ENCODE measurements around the gene TXNDC12.
A peak's percentile ranks its signal among the peaks of the same experiment; 100 is the strongest.

TXNDC12 gene

GRCh38 chr1:52037402-52037814, 17.6 kb downstream of the TXNDC12 start:
- H3K9me2 ChIP-seq (replicated peaks; ENCODE audit: control insufficient read depth, low read length): no peaks in the 10 kb centered on the region
- peaks cover 22% of the 10 kb centered on the region for H3K79me2 ChIP-seq (ENCODE audit: control insufficient read depth, low read length)
- no peaks in the 10 kb centered on the region for H3K27me3 ChIP-seq (ENCODE audit: control insufficient read depth, low read length)
- peaks cover 14% of the 10 kb centered on the region for H3F3A ChIP-seq (ENCODE audit: control insufficient read depth, insufficient read depth)
- TF ChIP-seq CTCF (IDR thresholded peaks at IDR 0.05; ENCODE audit: low read depth, low read length, poor library complexity, severe bottlenecking) (no peak), EZH2phosphoT487 (IDR thresholded peaks at IDR 0.05; ENCODE audit: borderline replicate concordance, low read length) (no peak)
- no peak overlapping the region for H3K27ac ChIP-seq (ENCODE audit: low read depth, low read length)
- peaks cover 44% of the 10 kb centered on the region for H3K36me3 ChIP-seq (ENCODE audit: control insufficient read depth, low read length)
- H3K4me2 ChIP-seq (ENCODE audit: low read length): no peak overlapping the region
- no peak overlapping the region for H3K4me3 ChIP-seq (ENCODE audit: low read length)
- peaks cover 6% of the 10 kb centered on the region; the same call in 1 of the 2 replicates for H4K20me1 ChIP-seq (ENCODE audit: control insufficient read depth, insufficient read depth, low read depth, low read length)
- H3K4me1 ChIP-seq (ENCODE audit: control insufficient read depth, low read length): peaks cover 8% of the 10 kb centered on the region
- H3K9me3 ChIP-seq (ENCODE audit: control insufficient read depth, insufficient read depth, low read length): no peaks in the 10 kb centered on the region

GRCh38 chr1:52034050-52034384, 21.0 kb downstream of the TXNDC12 start:
- Histone ChIP-seq H3K4me3 (ENCODE audit: low read length) (peak overlapping the region; percentile 93), H3K27ac (ENCODE audit: low read depth, low read length) (0 out of 2 replicates have a peak overlapping the region, but pooled peaks have one; percentile 40)

DNA sequence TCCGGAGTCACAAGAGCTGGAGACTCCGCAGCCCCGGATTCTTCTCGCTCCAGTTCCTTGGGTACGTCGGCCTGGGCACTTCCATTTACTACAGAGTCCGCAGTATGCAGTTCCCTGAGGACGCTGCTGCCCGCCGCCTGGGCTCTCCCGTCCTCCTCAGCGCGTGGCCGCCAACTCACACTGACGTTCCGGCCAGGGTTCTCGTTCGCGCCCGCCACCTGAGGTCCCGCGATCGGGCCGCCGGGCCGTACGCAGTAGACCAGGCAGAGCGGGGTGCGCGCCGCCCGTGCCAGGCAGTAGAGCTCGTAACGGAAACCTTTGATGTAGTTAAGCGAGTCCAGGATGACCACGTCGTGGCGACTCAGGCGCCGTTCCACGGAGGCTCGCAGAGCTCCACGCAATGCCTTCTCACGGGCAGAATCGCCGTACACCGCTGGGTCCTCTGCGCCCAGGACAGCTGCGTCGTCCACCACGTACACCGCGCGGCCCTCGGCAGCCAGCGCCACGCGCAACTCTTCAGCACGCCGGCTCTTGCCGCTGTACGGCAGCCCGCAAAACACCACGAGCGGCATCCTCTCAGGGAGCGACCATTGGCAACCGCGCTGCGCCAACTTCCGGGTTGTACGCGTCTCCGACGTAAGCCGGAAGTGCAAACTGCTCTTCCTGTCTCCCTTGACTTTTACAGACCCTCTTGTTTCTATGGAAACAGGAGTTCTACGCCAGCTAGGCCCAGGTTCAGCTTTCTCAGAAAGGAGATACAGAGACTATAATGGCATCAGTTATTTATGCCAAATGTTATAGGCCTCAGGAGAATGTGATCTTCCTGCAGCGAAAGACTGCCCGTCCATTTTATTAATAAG, 21.6 kb downstream of the TXNDC12 start, which contains the start of gene KTI12:
KTI12 (minus strand) TSS at position 621 of the 860 bp plus-strand sequence; CDS start at position 572, 49 bp downstream.
- peaks cover 25% of the 10 kb centered on the region for H3K4me1 ChIP-seq (ENCODE audit: control insufficient read depth, low read length)
- peaks cover 48% of the 10 kb centered on the region for H3K36me3 ChIP-seq (ENCODE audit: control insufficient read depth, low read length)
- no peaks in the 10 kb centered on the region for H3K27me3 ChIP-seq (ENCODE audit: control insufficient read depth, low read length)

More at GRCh38 chr1:52034050-52034384, 21.0 kb downstream of the TXNDC12 start:
- Histone ChIP-seq H3K4me2 (ENCODE audit: low read length) (peak overlapping the region; percentile 84), H3K79me2 (ENCODE audit: control insufficient read depth, low read length) (peaks cover 46% of the 10 kb centered on the region), H3K9me3 (ENCODE audit: control insufficient read depth, insufficient read depth, low read length) (no peaks in the 10 kb centered on the region), H3K36me3 (ENCODE audit: control insufficient read depth, low read length) (peaks cover 51% of the 10 kb centered on the region), H3K27me3 (ENCODE audit: control insufficient read depth, low read length) (no peaks in the 10 kb centered on the region), H3K4me1 (ENCODE audit: control insufficient read depth, low read length) (peaks cover 25% of the 10 kb centered on the region), H3F3A (ENCODE audit: control insufficient read depth, insufficient read depth) (peaks cover 14% of the 10 kb centered on the region), H4K20me1 (ENCODE audit: control insufficient read depth, insufficient read depth, low read depth, low read length) (peaks cover 14% of the 10 kb centered on the region; the same call in 1 of the 2 replicates), H3K9me2 (replicated peaks; ENCODE audit: control insufficient read depth, low read length) (no peaks in the 10 kb centered on the region)
- TF ChIP-seq CTCF (IDR thresholded peaks at IDR 0.05; ENCODE audit: low read depth, low read length, poor library complexity, severe bottlenecking) (no peak), EZH2phosphoT487 (IDR thresholded peaks at IDR 0.05; ENCODE audit: borderline replicate concordance, low read length) (no peak)

More for the DNA sequence above, 21.6 kb downstream of the TXNDC12 start, which contains the start of gene KTI12:
- peak within 1 kb of the TSS; percentile 40 for H3K27ac ChIP-seq (ENCODE audit: low read depth, low read length)
- H3K4me2 ChIP-seq (ENCODE audit: low read length): peak within 1 kb of the TSS; percentile 84
- H3K9me3 ChIP-seq (ENCODE audit: control insufficient read depth, insufficient read depth, low read length): no peaks in the 10 kb centered on the region
- H4K20me1 ChIP-seq (ENCODE audit: control insufficient read depth, insufficient read depth, low read depth, low read length): peaks cover 14% of the 10 kb centered on the region; the same call in 1 of the 2 replicates
- peaks cover 16% of the 10 kb centered on the region for H3F3A ChIP-seq (ENCODE audit: control insufficient read depth, insufficient read depth)
- no peaks in the 10 kb centered on the region for H3K9me2 ChIP-seq (replicated peaks; ENCODE audit: control insufficient read depth, low read length)
- no peak for TF ChIP-seq CTCF (IDR thresholded peaks at IDR 0.05; ENCODE audit: low read depth, low read length, poor library complexity, severe bottlenecking)
- no peak for TF ChIP-seq EZH2phosphoT487 (IDR thresholded peaks at IDR 0.05; ENCODE audit: borderline replicate concordance, low read length)
- peaks cover 46% of the 10 kb centered on the region for H3K79me2 ChIP-seq (ENCODE audit: control insufficient read depth, low read length)
- peak within 1 kb of the TSS; percentile 93 for H3K4me3 ChIP-seq (ENCODE audit: low read length)

All from DOHH2 (cell line).